Upper lobe of left lung (tissue), 6 donors: ENCODE results near the gene GDF11. TPM values are rescaled to one million over a fixed set of nuclear protein-coding genes. Genes with fewer than 3 reads are reported as not detected.

Experiments
- ATAC-seq, 2 donors: fragments of 200-7000 bp; cut with Tn5 transposase; one replicate each; pipeline ENCODE4 v1.9.1; 2022; ENCODE audit warnings: mild to moderate bottlenecking in 2 of 2, moderate library complexity in 2 of 2; ENCODE audit not compliant: low FRiP score in 2 of 2
- DNase-seq, 2 donors: peaks; one replicate each; pipeline ENCODE4 v3.0.0-alpha.2; 2019 to 2020
- H3K27ac ChIP-seq, 4 donors: fragments of 200-600 bp; sonication (generic); one replicate each; pipeline ENCODE4 v1.5.1; 2016 to 2019
- H3K27me3 ChIP-seq, 4 donors: fragments of 200-600 bp; sonication (generic); one replicate each; pipeline ENCODE4 v1.5.1; 2017 to 2019
- H3K36me3 ChIP-seq, 4 donors: fragments of 200-600 bp; sonication (generic); one replicate each; pipeline ENCODE4 v1.5.1; 2016 to 2019
- H3K4me1 ChIP-seq, 4 donors: fragments of 200-600 bp; sonication (generic); one replicate each; pipeline ENCODE4 v1.5.1; 2018 to 2019
- H3K4me3 ChIP-seq, 4 donors: fragments of 200-600 bp; sonication (generic); one replicate each; pipeline ENCODE4 v1.5.1; 2017 to 2019; ENCODE audit warnings: mild to moderate bottlenecking in 2 of 4, moderate library complexity in 1 of 4
- H3K9me3 ChIP-seq, 4 donors: fragments of 200-600 bp; sonication (generic); one replicate each; pipeline ENCODE4 v1.5.1; 2018 to 2019
- EP300 ChIP-seq, 4 donors: sonication (generic); formaldehyde crosslinking; IDR thresholded peaks; one replicate each; pipeline ENCODE4 v1.5.1; 2017; ENCODE audit warnings: antibody characterized with exemption in 4 of 4, control low read depth in 2 of 4
- POLR2A ChIP-seq, 4 donors: fragments of 450-650 bp; IDR thresholded peaks; one replicate each; pipeline ENCODE4 v1.5.1; 2016 to 2017; ENCODE audit warnings: antibody characterized with exemption in 4 of 4, mild to moderate bottlenecking in 2 of 4
- POLR2AphosphoS5 ChIP-seq, 2 donors: sonication (generic); formaldehyde crosslinking; IDR thresholded peaks; one replicate each; pipeline ENCODE4 v1.5.1; 2017; ENCODE audit warnings: antibody characterized with exemption in 2 of 2
- WGBS, 2 donors: methylation state at CpG; one replicate each; pipeline ENCODE4 v1.1.5; 2017 to 2018; 5-methylcytosine and 5-hydroxymethylcytosine counted together
- total RNA-seq, 6 donors: library from RNA; depleted of rRNA in 4 of 6; stranded (reverse); fragments of >200 nt in 4 of 6; gene quantifications; one replicate each; pipeline versions ENCODE4 v1.1.0 to v1.2.1, GENCODE V29; 2016 to 2021
- TF ChIP-seq, protein P1 (sequence below), 6 experiments: fragments of 450-650 bp in 4 of 6; fragments of 200-600 bp in 2 of 6; sonication (generic) in 2 of 6; IDR thresholded peaks; one replicate each; pipeline ENCODE4 v1.5.1; 2016 to 2019; ENCODE audit warnings: antibody characterized with exemption in 6 of 6
- donor health status: DM: no; HTN: no; CAD: no; lungs with moderate emphysema.
- donor health status: DM: no; HTN: yes; CAD: no; lungs with severe emphysema.

GDF11 gene
- total RNA-seq, 6 donors from 2014 or later = 1.0 to 6.8 (median 2.3) TPM

DNA sequence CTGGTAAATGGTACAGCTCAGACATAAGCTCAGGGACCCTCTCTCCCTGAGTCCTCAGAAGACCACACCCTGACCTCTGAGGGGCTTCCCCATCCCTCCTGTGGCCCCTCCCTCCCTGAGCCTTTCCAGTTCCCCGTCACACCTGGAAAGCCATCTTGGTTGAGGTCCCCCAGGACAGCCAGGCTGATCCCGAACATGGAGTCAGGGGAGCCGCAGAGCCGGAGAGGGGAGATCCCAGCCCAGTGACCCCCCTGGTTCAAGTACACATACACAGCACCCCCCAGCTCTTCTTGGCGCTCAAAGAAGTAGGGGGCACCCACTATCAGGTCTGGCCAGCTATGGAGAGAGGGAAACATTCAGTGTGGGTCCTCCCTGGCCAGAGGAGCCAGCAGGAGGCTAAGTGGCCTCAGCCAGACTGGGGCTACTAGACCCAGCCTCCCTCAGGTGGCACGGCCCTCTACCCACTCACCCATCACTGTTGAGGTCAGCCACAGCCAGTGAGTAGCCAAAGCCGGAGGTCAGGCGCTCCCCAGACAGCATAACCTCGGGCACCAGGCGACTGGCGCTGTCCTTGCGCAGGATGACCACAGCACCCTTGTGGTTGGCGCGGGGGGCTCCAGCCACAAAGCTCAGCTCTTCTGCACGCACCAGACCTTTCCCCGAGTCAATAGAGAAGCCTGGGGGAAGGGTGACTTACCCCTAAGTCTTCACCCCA is 44.5 kb upstream of the GDF11 start:
- H3K27me3 ChIP-seq = no peaks in the 10 kb centered on the region
- TF ChIP-seq POLR2A (IDR thresholded peaks at IDR 0.05) = no peak
- H3K9me3 ChIP-seq = no peaks in the 10 kb centered on the region
- ATAC-seq (no peak), DNase-seq (no peak)
- no peak overlapping the region for H3K4me3 ChIP-seq
- H3K4me1 ChIP-seq = no peaks in the 10 kb centered on the region
- no peak overlapping the region for H3K27ac ChIP-seq
- WGBS, 2 donors = 89% methylated on average over 6 to 16 of the region's 16 CpGs
- H3K36me3 ChIP-seq = no peaks in the 10 kb centered on the region

DNA sequence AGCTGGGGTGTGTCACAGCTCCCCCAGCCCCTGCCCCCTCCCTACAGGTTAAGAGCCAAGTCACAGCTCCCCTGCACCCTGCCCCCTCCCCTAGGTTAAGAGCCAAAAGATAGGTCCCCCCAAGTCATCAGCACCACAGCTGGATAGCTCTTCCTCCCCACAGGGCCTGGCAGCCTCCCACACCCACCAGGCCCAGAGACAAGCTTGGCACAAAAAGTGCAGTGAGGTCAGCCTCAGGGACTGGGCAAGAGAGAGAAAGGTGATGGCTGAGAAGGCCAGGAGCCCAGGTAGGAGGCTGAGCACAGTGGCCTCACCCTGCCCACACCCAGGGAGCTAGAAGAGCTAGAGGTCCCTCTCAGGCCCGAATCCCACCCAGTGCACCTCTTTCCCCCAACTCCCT is 44.0 kb upstream of the GDF11 start:
- no peak for DNase-seq
- H3K9me3 ChIP-seq = no peaks in the 10 kb centered on the region
- no peaks in the 10 kb centered on the region for H3K27me3 ChIP-seq
- no peaks in the 10 kb centered on the region for H3K36me3 ChIP-seq
- no peak for TF ChIP-seq POLR2AphosphoS5 (IDR thresholded peaks at IDR 0.05)
- no peak for TF ChIP-seq EP300 (IDR thresholded peaks at IDR 0.05)
- TF ChIP-seq POLR2A (IDR thresholded peaks at IDR 0.05) = no peak
- TF ChIP-seq, protein P1, sequence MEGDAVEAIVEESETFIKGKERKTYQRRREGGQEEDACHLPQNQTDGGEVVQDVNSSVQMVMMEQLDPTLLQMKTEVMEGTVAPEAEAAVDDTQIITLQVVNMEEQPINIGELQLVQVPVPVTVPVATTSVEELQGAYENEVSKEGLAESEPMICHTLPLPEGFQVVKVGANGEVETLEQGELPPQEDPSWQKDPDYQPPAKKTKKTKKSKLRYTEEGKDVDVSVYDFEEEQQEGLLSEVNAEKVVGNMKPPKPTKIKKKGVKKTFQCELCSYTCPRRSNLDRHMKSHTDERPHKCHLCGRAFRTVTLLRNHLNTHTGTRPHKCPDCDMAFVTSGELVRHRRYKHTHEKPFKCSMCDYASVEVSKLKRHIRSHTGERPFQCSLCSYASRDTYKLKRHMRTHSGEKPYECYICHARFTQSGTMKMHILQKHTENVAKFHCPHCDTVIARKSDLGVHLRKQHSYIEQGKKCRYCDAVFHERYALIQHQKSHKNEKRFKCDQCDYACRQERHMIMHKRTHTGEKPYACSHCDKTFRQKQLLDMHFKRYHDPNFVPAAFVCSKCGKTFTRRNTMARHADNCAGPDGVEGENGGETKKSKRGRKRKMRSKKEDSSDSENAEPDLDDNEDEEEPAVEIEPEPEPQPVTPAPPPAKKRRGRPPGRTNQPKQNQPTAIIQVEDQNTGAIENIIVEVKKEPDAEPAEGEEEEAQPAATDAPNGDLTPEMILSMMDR (IDR thresholded peaks at IDR 0.05) = no peak
- H3K4me3 ChIP-seq = no peak overlapping the region
- ATAC-seq = no peak
- 85 to 100% methylated on average over 1 of the region's 1 CpG for WGBS, 2 donors
- no peak overlapping the region for H3K27ac ChIP-seq
- no peaks in the 10 kb centered on the region for H3K4me1 ChIP-seq

DNA sequence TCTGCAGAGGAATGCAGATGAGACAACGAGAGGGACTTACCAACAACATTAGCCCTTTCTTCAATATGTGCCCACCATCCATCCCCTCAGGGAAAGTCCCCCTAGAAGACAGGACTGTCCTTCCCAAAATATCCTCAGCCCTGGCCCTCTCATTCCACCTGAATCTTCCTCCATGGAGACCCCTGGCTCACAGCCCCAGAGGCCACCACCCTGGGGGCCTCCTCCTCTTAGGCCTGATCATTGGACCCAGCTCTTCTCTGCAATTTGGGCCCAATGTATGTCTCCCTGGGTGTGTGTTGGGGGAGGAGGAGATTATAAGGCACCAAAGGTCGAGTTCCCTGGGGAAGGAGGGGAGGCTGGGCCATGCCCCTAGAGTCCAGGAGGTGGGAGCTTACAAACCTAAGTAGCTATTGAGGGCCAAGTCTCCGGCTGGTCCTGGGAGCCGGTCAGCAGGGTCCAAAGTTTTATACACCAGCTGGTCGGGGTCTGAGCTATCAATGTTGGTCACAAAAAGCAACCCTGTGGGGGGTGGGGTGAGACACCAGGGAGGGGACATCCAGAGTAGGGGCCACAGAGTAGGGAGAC is 43.4 kb upstream of the GDF11 start:
- Histone ChIP-seq H3K4me3 (no peak overlapping the region), H3K27ac (no peak overlapping the region), H3K36me3 (no peaks in the 10 kb centered on the region), H3K27me3 (no peaks in the 10 kb centered on the region), H3K4me1 (no peaks in the 10 kb centered on the region), H3K9me3 (no peaks in the 10 kb centered on the region)
- no peak for ATAC-seq
- TF ChIP-seq EP300 (IDR thresholded peaks at IDR 0.05) (no peak), POLR2A (IDR thresholded peaks at IDR 0.05) (no peak), POLR2AphosphoS5 (IDR thresholded peaks at IDR 0.05) (no peak)
- TF ChIP-seq, protein P1 (IDR thresholded peaks at IDR 0.05) = no peak
- WGBS, 2 donors = 69 to 82% methylated on average over 5 of the region's 5 CpGs
- DNase-seq = no peak

DNA sequence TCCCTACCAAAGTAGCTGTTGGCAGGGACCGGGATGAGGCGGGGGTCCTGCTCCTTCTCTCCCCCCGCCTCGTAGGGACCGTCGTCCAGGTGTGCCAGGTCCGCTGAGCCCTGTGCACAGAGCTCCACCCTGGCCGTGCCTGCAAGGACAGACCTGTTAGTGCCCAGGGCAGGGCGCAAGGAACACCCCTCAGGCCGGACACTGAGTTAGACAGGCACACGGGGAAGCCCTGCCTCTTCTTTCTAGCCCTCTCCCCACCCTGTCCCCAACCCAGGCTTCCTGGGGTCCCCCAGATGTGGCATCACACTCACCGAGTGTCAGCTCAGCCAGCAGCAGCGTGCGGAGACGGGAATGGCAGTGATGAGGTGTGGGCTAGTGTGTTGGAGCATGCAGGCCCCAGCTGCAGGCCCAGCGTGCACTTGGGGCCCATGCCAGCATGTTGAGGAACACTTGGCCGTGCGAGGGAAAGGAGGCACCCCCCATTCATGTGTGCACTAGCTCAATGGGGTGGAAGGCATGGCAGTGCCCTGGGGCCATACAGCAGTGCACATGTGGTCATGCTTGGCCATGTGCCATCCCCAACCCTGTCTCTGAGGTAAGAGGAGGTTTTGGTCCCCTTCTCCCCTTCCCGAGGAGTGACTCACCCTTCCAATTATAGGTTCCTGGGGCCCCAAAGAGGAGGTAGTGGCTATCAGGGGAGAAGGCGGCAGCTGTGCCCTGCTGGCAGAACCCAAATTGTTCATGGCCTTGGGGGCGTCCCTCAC is 42.5 kb upstream of the GDF11 start:
- TF ChIP-seq POLR2A (IDR thresholded peaks at IDR 0.05) (no peak), POLR2AphosphoS5 (IDR thresholded peaks at IDR 0.05) (no peak), EP300 (IDR thresholded peaks at IDR 0.05) (no peak)
- TF ChIP-seq, protein P1 (IDR thresholded peaks at IDR 0.05) = no peak
- 81 to 83% methylated on average over 16 to 20 of the region's 21 CpGs for WGBS, 2 donors
- Histone ChIP-seq H3K27me3 (no peaks in the 10 kb centered on the region), H3K4me3 (no peak overlapping the region), H3K27ac (no peak overlapping the region), H3K9me3 (no peaks in the 10 kb centered on the region), H3K4me1 (no peaks in the 10 kb centered on the region), H3K36me3 (no peaks in the 10 kb centered on the region)
- peak in 1 of 2 donors; percentile 61 for DNase-seq
- no peak for ATAC-seq

DNA sequence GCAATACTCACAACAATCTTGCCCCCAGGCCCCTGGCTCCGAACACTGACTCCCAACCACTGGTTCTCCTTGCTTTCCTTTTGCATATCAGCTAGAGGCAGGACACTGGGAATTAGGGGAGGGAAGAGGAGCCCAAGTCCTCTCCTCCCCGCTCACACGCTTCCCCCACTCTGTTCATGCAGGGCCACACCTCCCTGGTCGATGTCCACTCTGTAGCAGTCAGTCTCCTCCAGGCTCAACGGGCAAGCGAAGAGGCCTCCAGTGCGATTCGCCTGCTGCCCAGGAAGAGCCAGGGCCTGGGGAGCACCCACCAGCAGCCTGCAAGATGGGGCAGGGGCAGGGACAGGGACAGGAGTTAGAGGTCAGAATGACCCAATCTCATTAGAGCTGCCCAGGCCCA is 40.1 kb upstream of the GDF11 start:
- ATAC-seq (no peak), DNase-seq (no peak)
- TF ChIP-seq POLR2AphosphoS5 (IDR thresholded peaks at IDR 0.05) = no peak
- no peak for TF ChIP-seq EP300 (IDR thresholded peaks at IDR 0.05)
- TF ChIP-seq, protein P1 (IDR thresholded peaks at IDR 0.05) = no peak
- no peak for TF ChIP-seq POLR2A (IDR thresholded peaks at IDR 0.05)
- WGBS, 2 donors = 90 to 93% methylated on average over 8 of the region's 8 CpGs
- Histone ChIP-seq H3K27me3 (no peaks in the 10 kb centered on the region), H3K4me1 (peaks cover 6 to 12% (median 8%) of the 10 kb centered on the region in 4 donors), H3K4me3 (no peak overlapping the region), H3K9me3 (no peaks in the 10 kb centered on the region), H3K36me3 (no peaks in the 10 kb centered on the region), H3K27ac (no peak overlapping the region)
